Left ventricle myocardium inferior (tissue), 1 donor: Measurements from ENCODE around the gene RTN4. TPM values are rescaled to one million over a fixed set of nuclear protein-coding genes. Genes with fewer than 3 reads are reported as not detected.

Experiments
- DNase-seq: peaks from one replicate; pipeline ENCODE4 v3.0.0-alpha.2; 2020
- H3K27ac ChIP-seq: fragments of 200-600 bp; replicated peaks from 2 replicates; pipeline ENCODE4 v1.8.0; 2021
- H3K27me3 ChIP-seq: fragments of 200-600 bp; 2 replicates; pipeline ENCODE4 v1.8.0; 2021; ENCODE audit warnings: low read depth
- H3K36me3 ChIP-seq: fragments of 200-600 bp; 2 replicates; pipeline ENCODE4 v1.8.0; 2021
- H3K4me1 ChIP-seq: fragments of 200-600 bp; 2 replicates; pipeline ENCODE4 v1.8.0; 2021
- H3K4me3 ChIP-seq: fragments of 200-600 bp; 2 replicates; pipeline ENCODE4 v1.8.0; 2021; ENCODE audit warnings: mild to moderate bottlenecking, moderate library complexity
- H3K9me3 ChIP-seq: fragments of 200-600 bp; replicated peaks from 2 replicates; pipeline ENCODE4 v1.8.0; 2021
- intact Hi-C: fragments of 100-400 bp; cut with micrococcal nuclease; formaldehyde crosslinking; loops from one replicate; pipeline ENCODE4 v1.11.0; 2022
- total RNA-seq: library from RNA; stranded (reverse); fragmentation: NEBNext Ultra II Directional; extraction: Animal tissue kit (Norgen Biotek cat#: 25700); gene quantifications from one replicate; pipeline ENCODE4 v1.2.1, GENCODE V29; 2021
- TF ChIP-seq, protein P1 (sequence below): fragments of 200-600 bp; IDR thresholded peaks from 2 replicates; pipeline ENCODE4 v1.8.0; 2021; ENCODE audit warnings: antibody characterized with exemption, mild to moderate bottlenecking, borderline replicate concordance
- donor health status: DM: no; HTN: yes; CAD: no; lungs with severe emphysema.

The RTN4 gene
- total RNA-seq, 1 donor from 2014 or later: 105 TPM

DNA sequence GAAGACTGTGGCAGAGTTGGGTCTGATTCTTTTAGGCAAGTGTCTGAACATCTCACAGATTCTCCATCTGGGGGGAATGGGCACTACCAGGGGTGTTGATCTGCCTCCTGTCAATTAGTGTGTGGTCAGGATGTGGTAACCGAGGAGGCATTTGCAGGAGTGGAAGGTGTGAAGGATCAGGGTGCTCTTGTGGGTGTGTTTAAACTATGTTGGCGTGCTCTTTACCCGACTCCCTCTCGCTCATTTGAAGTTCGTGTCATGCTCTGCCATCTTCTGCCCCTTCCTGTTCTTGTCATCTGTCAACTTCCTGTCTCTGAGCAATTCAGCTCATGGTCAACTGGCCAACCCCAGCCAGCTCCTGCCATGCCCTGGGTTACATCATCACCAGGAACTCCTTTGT is 107.9 kb downstream of the RTN4 start:
- Histone ChIP-seq H3K36me3 (no peaks in the 10 kb centered on the region), H3K27ac (no peak overlapping the region), H3K9me3 (peaks cover 12% of the 10 kb centered on the region), H3K4me3 (no peak overlapping the region), H3K4me1 (no peaks in the 10 kb centered on the region), H3K27me3 (peaks cover 69% of the 10 kb centered on the region)
- intact Hi-C loops: no loop called here
- DNase-seq: no peak
- TF ChIP-seq, protein P1, sequence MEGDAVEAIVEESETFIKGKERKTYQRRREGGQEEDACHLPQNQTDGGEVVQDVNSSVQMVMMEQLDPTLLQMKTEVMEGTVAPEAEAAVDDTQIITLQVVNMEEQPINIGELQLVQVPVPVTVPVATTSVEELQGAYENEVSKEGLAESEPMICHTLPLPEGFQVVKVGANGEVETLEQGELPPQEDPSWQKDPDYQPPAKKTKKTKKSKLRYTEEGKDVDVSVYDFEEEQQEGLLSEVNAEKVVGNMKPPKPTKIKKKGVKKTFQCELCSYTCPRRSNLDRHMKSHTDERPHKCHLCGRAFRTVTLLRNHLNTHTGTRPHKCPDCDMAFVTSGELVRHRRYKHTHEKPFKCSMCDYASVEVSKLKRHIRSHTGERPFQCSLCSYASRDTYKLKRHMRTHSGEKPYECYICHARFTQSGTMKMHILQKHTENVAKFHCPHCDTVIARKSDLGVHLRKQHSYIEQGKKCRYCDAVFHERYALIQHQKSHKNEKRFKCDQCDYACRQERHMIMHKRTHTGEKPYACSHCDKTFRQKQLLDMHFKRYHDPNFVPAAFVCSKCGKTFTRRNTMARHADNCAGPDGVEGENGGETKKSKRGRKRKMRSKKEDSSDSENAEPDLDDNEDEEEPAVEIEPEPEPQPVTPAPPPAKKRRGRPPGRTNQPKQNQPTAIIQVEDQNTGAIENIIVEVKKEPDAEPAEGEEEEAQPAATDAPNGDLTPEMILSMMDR: no peak

DNA sequence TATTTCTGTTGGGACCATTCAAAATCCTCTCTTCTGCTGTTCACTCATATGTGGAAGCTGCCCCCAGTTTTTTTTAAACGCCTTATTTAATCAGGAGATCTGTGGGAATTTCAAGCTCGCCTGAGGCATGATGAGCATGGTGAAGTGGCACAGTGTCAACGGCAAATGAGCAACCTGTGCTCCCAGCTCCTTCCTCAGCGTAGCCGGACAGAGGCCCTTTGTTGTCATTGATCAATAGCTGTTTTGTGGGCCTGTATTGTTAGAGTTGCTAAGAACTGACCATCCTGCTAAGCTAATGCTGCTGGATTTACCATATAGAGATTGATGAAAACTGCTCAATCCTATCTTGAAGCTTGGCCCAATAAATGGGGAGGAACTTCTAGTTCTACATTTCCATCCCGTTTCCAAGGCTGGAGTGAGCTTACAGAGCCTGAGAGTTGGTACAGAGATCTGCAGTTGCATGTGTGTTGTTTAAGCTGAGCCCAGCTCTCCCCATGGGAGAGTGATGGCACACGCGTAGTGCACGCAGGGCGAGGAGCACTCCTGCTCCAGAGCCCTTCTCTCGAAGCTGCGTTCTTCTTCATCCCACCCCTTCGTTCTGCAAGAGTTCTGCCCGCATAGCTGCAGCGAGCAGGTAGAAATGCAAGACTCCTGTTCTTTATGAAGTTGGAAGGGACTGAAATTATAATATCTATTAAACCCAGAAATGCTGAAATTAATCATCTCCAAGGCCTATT is 108.8 kb downstream of the RTN4 start:
- Histone ChIP-seq H3K27me3 (peaks cover 63% of the 10 kb centered on the region), H3K4me1 (no peaks in the 10 kb centered on the region), H3K36me3 (no peaks in the 10 kb centered on the region), H3K4me3 (no peak overlapping the region), H3K27ac (no peak overlapping the region), H3K9me3 (peaks cover 18% of the 10 kb centered on the region)
- DNase-seq: no peak
- TF ChIP-seq, protein P1: no peak
- intact Hi-C loops: no loop called here

DNA sequence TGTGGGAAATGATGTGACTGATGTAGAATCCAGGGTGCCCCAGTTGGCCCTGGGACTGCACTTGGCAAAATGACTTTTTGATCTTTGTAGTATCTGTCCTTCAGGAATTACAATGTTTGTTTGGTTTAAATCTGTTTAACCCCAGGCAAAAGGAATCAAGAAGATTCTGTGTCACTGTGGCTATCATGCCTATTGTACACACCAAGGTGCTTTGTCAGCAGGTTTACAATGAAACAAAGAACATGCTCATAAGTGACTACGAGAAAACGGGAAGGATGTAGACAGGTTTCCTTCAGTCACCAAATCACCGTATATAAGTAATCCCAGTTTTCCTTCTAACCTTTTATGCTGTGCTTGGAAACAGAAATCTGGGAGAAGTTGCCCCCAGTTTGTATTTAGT is 109.5 kb downstream of the RTN4 start:
- peaks cover 18% of the 10 kb centered on the region for H3K9me3 ChIP-seq
- no peak for DNase-seq
- intact Hi-C loops: no loop called here

GRCh38 chr2:54939446-54940118 is 110.7 kb downstream of the RTN4 start:
- Histone ChIP-seq H3K27ac (no peak overlapping the region), H3K36me3 (no peaks in the 10 kb centered on the region), H3K4me3 (no peak overlapping the region), H3K9me3 (peaks cover 18% of the 10 kb centered on the region), H3K4me1 (no peaks in the 10 kb centered on the region), H3K27me3 (peaks cover 57% of the 10 kb centered on the region)
- DNase-seq: no peak
- intact Hi-C loops: no loop called here
- TF ChIP-seq, protein P1: no peak

More for the DNA sequence above, 109.5 kb downstream of the RTN4 start:
- TF ChIP-seq, protein P1: no peak
- Histone ChIP-seq H3K36me3 (no peaks in the 10 kb centered on the region), H3K4me1 (no peaks in the 10 kb centered on the region), H3K4me3 (no peak overlapping the region), H3K27me3 (peaks cover 59% of the 10 kb centered on the region), H3K27ac (no peak overlapping the region)

GRCh38 chr2:54936766-54937165 is 113.5 kb downstream of the RTN4 start:
- DNase-seq: no peak
- H3K4me3 ChIP-seq: no peak overlapping the region
- TF ChIP-seq, protein P1: no peak
- H3K36me3 ChIP-seq: no peaks in the 10 kb centered on the region
- H3K27ac ChIP-seq: no peak overlapping the region
- intact Hi-C loops: no loop called here
- H3K4me1 ChIP-seq: no peaks in the 10 kb centered on the region
- H3K27me3 ChIP-seq: peaks cover 53% of the 10 kb centered on the region
- peaks cover 18% of the 10 kb centered on the region for H3K9me3 ChIP-seq
